Suprapubic skin (tissue), 4 donors: Measurements from ENCODE around the gene NRDE2. TPM values are rescaled to one million over a fixed set of nuclear protein-coding genes. Genes with fewer than 3 reads are reported as not detected.
"Not testable (repeated sequence)": the region's sequence is repeated elsewhere in the genome, so short reads cannot be mapped to it uniquely, and the experiment has no call there.

Experiments used
- DNase-seq, 2 donors: peaks; one replicate each; pipeline ENCODE4 v3.0.0-alpha.2; 2019; ENCODE audit warnings: low spot score in 2 of 2
- H3K27ac ChIP-seq: fragments of 200-600 bp; sonication (generic); one replicate; pipeline ENCODE4 v1.5.1; 2019
- H3K27me3 ChIP-seq: fragments of 200-600 bp; sonication (generic); one replicate; pipeline ENCODE4 v1.5.1; 2019
- H3K36me3 ChIP-seq: fragments of 200-600 bp; sonication (generic); one replicate; pipeline ENCODE4 v1.5.1; 2019
- H3K4me1 ChIP-seq: fragments of 200-600 bp; sonication (generic); one replicate; pipeline ENCODE4 v1.5.1; 2019
- H3K4me3 ChIP-seq: fragments of 200-600 bp; sonication (generic); one replicate; pipeline ENCODE4 v1.5.1; 2019; ENCODE audit warnings: mild to moderate bottlenecking
- H3K9me3 ChIP-seq: fragments of 200-600 bp; sonication (generic); one replicate; pipeline ENCODE4 v1.5.1; 2019
- CTCF ChIP-seq, 2 donors: fragments of 200-600 bp in 1 of 2; fragments of 450-650 bp in 1 of 2; sonication (generic) in 1 of 2; IDR thresholded peaks; one replicate each; pipeline ENCODE4 v1.5.1; 2016 to 2019; ENCODE audit warnings: antibody characterized with exemption in 2 of 2, mild to moderate bottlenecking in 1 of 2, moderate library complexity in 1 of 2
- EP300 ChIP-seq: sonication (generic); formaldehyde crosslinking; IDR thresholded peaks from one replicate; pipeline ENCODE4 v1.6.1; 2017; ENCODE audit warnings: antibody characterized with exemption
- POLR2A ChIP-seq, 2 donors: fragments of 450-650 bp; IDR thresholded peaks; one replicate each; pipeline ENCODE4 v1.6.1; 2017; ENCODE audit warnings: antibody characterized with exemption in 2 of 2, mild to moderate bottlenecking in 2 of 2, moderate library complexity in 2 of 2
- POLR2AphosphoS5 ChIP-seq, 3 donors: sonication (generic); formaldehyde crosslinking; IDR thresholded peaks; one replicate each; pipeline ENCODE4 v1.6.1; 2017; ENCODE audit warnings: antibody characterized with exemption in 3 of 3
- WGBS: methylation state at CpG from one replicate; pipeline ENCODE4 v1.1.5; 2018; 5-methylcytosine and 5-hydroxymethylcytosine counted together
- total RNA-seq, 4 donors: library from RNA; depleted of rRNA; stranded (reverse); fragments of >200 nt; gene quantifications; one replicate each; pipeline ENCODE4 v1.1.0, GENCODE V29; 2016

The NRDE2 gene
- total RNA-seq, 4 donors from 2014 or later, result 8.8 to 22.4 (median 14.6) TPM

- H3K36me3 ChIP-seq, result no peaks in the 10 kb centered on the region
- no peak for DNase-seq
- TF ChIP-seq EP300, result no peak
- TF ChIP-seq POLR2AphosphoS5 (IDR thresholded peaks at IDR 0.05), result no peak
- TF ChIP-seq CTCF (IDR thresholded peaks at IDR 0.05), result no peak
- no peak for TF ChIP-seq POLR2A (IDR thresholded peaks at IDR 0.05)
- H3K9me3 ChIP-seq, result no peaks in the 10 kb centered on the region
- H3K4me3 ChIP-seq, result no peak overlapping the region
- H3K27ac ChIP-seq, result no peak overlapping the region
- no peaks in the 10 kb centered on the region for H3K27me3 ChIP-seq
- no peaks in the 10 kb centered on the region for H3K4me1 ChIP-seq
Measured at GRCh38 chr14:90345239-90345557, 13.5 kb upstream of the NRDE2 start.

DNA sequence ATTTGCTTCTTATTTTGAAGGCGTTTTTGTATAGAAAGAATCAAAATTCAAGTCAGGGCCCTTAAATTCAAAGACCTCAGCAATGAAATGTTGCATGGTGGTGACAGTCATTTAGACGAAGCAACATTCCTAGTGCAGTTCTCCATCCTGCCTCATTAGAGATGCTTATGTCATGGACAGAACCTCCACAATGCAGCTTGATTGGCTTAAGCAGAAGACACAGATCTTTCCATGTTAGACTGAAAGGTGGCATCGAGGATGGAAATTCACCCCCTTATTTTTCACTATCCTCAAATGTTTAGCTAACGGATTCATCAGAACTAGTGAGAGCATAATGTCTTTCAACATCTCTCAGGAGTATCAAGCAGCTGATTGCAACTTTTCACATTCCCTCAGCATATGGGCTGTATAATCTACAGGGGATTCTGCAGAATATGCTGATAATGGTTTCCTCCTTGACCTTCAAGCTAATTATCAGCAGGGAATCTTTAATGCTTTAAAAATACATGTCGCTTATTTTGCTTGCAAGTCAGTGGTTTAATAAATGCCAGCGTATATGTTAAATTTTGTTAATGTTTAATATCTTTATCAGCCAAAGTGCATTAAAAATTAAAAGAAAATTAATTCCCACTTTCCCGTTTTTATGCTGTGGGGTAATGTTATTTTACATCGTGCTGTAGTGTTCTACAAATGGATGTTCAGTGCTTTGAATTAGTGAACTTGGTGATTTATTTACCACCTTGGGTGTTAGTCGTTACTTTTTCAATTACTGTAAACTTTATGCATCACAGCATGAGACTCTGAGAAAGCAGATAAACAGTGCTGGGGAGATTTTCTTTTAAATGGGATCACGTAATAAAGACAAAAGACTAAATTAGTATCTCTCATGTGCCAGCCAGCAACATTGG, 12.8 kb upstream of the NRDE2 start:
- Histone ChIP-seq H3K4me1 (no peaks in the 10 kb centered on the region), H3K27me3 (no peaks in the 10 kb centered on the region), H3K9me3 (no peaks in the 10 kb centered on the region), H3K27ac (no peak overlapping the region), H3K4me3 (no peak overlapping the region), H3K36me3 (no peaks in the 10 kb centered on the region)
- TF ChIP-seq POLR2AphosphoS5 (IDR thresholded peaks at IDR 0.05), result no peak
- no peak for TF ChIP-seq CTCF (IDR thresholded peaks at IDR 0.05)
- no peak for TF ChIP-seq POLR2A (IDR thresholded peaks at IDR 0.05)
- TF ChIP-seq EP300, result no peak
- 69% methylated on average over 10 of the region's 10 CpGs for WGBS
- DNase-seq, result no peak

DNA sequence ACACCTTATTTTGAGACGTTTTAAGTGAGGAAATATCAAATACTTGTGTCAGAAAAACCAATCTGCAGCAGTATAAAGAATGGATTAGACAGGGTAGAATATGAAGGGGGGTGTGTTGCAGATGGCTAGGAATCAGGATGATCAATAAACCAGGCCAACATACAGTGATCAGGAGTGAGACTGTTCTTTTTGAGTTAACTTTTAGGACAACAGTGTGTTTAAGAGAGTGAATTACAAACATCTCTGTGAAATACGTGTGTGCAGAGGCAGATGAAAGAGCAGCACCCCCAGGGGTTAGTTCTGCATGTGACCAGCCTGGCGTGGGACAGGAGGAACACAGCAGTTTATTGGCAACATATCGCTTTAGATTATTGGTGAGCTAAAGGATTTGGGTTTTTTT, 10.6 kb upstream of the NRDE2 start:
- Histone ChIP-seq H3K4me1 (no peaks in the 10 kb centered on the region), H3K27ac (no peak overlapping the region), H3K4me3 (no peak overlapping the region), H3K36me3 (no peaks in the 10 kb centered on the region), H3K9me3 (no peaks in the 10 kb centered on the region), H3K27me3 (peaks cover 4% of the 10 kb centered on the region)
- no peak for DNase-seq
- 41% methylated on average over 4 of the region's 4 CpGs for WGBS
- TF ChIP-seq CTCF (IDR thresholded peaks at IDR 0.05), result no peak
- TF ChIP-seq POLR2AphosphoS5 (IDR thresholded peaks at IDR 0.05), result no peak
- no peak for TF ChIP-seq POLR2A (IDR thresholded peaks at IDR 0.05)
- no peak for TF ChIP-seq EP300

- Histone ChIP-seq H3K36me3 (no peaks in the 10 kb centered on the region), H3K4me3 (no peak overlapping the region), H3K4me1 (no peaks in the 10 kb centered on the region), H3K9me3 (no peaks in the 10 kb centered on the region), H3K27me3 (peaks cover 4% of the 10 kb centered on the region), H3K27ac (no peak overlapping the region)
- 79% methylated on average over 7 of the region's 7 CpGs for WGBS
- no peak for TF ChIP-seq POLR2AphosphoS5 (IDR thresholded peaks at IDR 0.05)
- no peak for TF ChIP-seq CTCF (IDR thresholded peaks at IDR 0.05)
- no peak for TF ChIP-seq EP300
- no peak for TF ChIP-seq POLR2A (IDR thresholded peaks at IDR 0.05)
- no peak for DNase-seq
Measured at GRCh38 chr14:90341784-90342183, 10.0 kb upstream of the NRDE2 start.

GRCh38 chr14:90341232-90341631, 9.5 kb upstream of the NRDE2 start:
- not testable (repeated sequence) for H3K4me3 ChIP-seq, H3K27ac ChIP-seq, H3K27me3 ChIP-seq, DNase-seq, H3K9me3 ChIP-seq, H3K36me3 ChIP-seq, H3K4me1 ChIP-seq
- WGBS, result 87% methylated on average over 5 of the region's 5 CpGs

- Histone ChIP-seq H3K27ac (no peak overlapping the region), H3K4me3 (no peak overlapping the region), H3K27me3 (peaks cover 4% of the 10 kb centered on the region), H3K4me1 (peaks cover 4% of the 10 kb centered on the region), H3K36me3 (no peaks in the 10 kb centered on the region), H3K9me3 (no peaks in the 10 kb centered on the region)
- DNase-seq, result no peak
- 52% methylated on average over 2 of the region's 2 CpGs for WGBS
- TF ChIP-seq CTCF (IDR thresholded peaks at IDR 0.05) (no peak), POLR2AphosphoS5 (IDR thresholded peaks at IDR 0.05) (no peak)
Measured at GRCh38 chr14:90336985-90337384, 5.2 kb upstream of the NRDE2 start.
